Left renal pelvis (tissue), 4 donors: Measurements from ENCODE around the gene TMTC2. TPM values are rescaled to one million over a fixed set of nuclear protein-coding genes. Genes with fewer than 3 reads are reported as not detected.
"Not testable (repeated sequence)": the region's sequence is repeated elsewhere in the genome, so short reads cannot be mapped to it uniquely, and the experiment has no call there.

Experiments used
- DNase-seq, 4 donors: peaks; one replicate each; pipeline ENCODE4 v3.0.0-alpha.2; 2013; ENCODE audit warnings: low read depth in 4 of 4, low spot score in 3 of 4
- polyA plus RNA-seq, 4 donors: library from polyadenylated mRNA; unstranded; fragments of 120-200 nt; gene quantifications; one replicate each; pipeline ENCODE4 v1.2.1, GENCODE V29; 2013; ENCODE audit not compliant: insufficient read length in 4 of 4

The TMTC2 gene
- polyA plus RNA-seq, 4 donors = 41.5 to 105 (median 43.9) TPM

GRCh38 chr12:82833481-82833880 is 146.8 kb downstream of the TMTC2 start:
- no peak for DNase-seq

- no peak for DNase-seq
Measured at GRCh38 chr12:82835217-82835616, 148.5 kb downstream of the TMTC2 start.

- no peak for DNase-seq
Measured at GRCh38 chr12:82838131-82838551, 151.4 kb downstream of the TMTC2 start.

GRCh38 chr12:82838827-82839226 is 152.1 kb downstream of the TMTC2 start:
- no peak for DNase-seq

GRCh38 chr12:82839796-82840195 is 153.1 kb downstream of the TMTC2 start:
- DNase-seq = no peak

GRCh38 chr12:82841487-82841904 is 154.8 kb downstream of the TMTC2 start:
- no peak for DNase-seq

GRCh38 chr12:82842480-82842879 is 155.8 kb downstream of the TMTC2 start:
- no peak for DNase-seq

- DNase-seq = not testable (repeated sequence)
Measured at GRCh38 chr12:82845076-82845475, 158.4 kb downstream of the TMTC2 start.

- DNase-seq = no peak
Measured at GRCh38 chr12:82848845-82849244, 162.1 kb downstream of the TMTC2 start.

GRCh38 chr12:82852529-82852928 is 165.8 kb downstream of the TMTC2 start:
- DNase-seq = no peak

- DNase-seq = no peak
Measured at GRCh38 chr12:82855872-82856271, 169.2 kb downstream of the TMTC2 start.

GRCh38 chr12:82857276-82857675 is 170.6 kb downstream of the TMTC2 start:
- DNase-seq = peak in 1 of 4 donors; percentile 32

GRCh38 chr12:82857911-82858533 is 171.3 kb downstream of the TMTC2 start:
- DNase-seq = no peak

- no peak for DNase-seq
Measured at GRCh38 chr12:82858534-82858917, 171.8 kb downstream of the TMTC2 start.

- DNase-seq = no peak
Measured at GRCh38 chr12:82862069-82862841, 175.5 kb downstream of the TMTC2 start.

GRCh38 chr12:82862876-82863649 is 176.4 kb downstream of the TMTC2 start:
- no peak for DNase-seq

- no peak for DNase-seq
Measured at GRCh38 chr12:82866227-82866775, 179.6 kb downstream of the TMTC2 start.

GRCh38 chr12:82866946-82867345 is 180.2 kb downstream of the TMTC2 start:
- DNase-seq = no peak

- DNase-seq = no peak
Measured at GRCh38 chr12:82867762-82868500, 181.2 kb downstream of the TMTC2 start.

- DNase-seq = no peak
Measured at GRCh38 chr12:82870771-82871377, 184.2 kb downstream of the TMTC2 start.
